H9 (cell line): ENCODE data around the gene PGGHG. TPM values are rescaled to one million over a fixed set of nuclear protein-coding genes. Genes with fewer than 3 reads are reported as not detected.

Source experiments
- DNase-seq: peaks from one replicate; pipeline ENCODE4 v3.0.0-alpha.2; 2017
- H2AFZ ChIP-seq: one replicate; pipeline ENCODE4 v1.6.1; 2013; ENCODE audit warnings: mild to moderate bottlenecking, low read length, control low read depth, moderate library complexity
- H2AK5ac ChIP-seq: 2 replicates; pipeline ENCODE4 v1.6.1; 2013; ENCODE audit warnings: low read length, control low read depth, mixed read lengths; ENCODE audit not compliant: insufficient read length
- H2BK120ac ChIP-seq: one replicate; pipeline ENCODE4 v1.6.1; 2013; ENCODE audit warnings: low read depth, mild to moderate bottlenecking, low read length, control low read depth, inconsistent platforms; ENCODE audit not compliant: poor library complexity, severe bottlenecking
- H2BK12ac ChIP-seq: 2 replicates; pipeline ENCODE4 v1.6.1; 2013; ENCODE audit warnings: low read length, control low read depth, mixed read lengths, low read depth; ENCODE audit not compliant: insufficient read length
- H2BK15ac ChIP-seq: 2 replicates; pipeline ENCODE4 v1.6.1; 2013; ENCODE audit warnings: low read depth, low read length, control low read depth
- H2BK20ac ChIP-seq: one replicate; pipeline ENCODE4 v1.6.1; 2013; ENCODE audit warnings: low read depth, mild to moderate bottlenecking, low read length, control low read depth, inconsistent platforms; ENCODE audit not compliant: poor library complexity, severe bottlenecking
- H2BK5ac ChIP-seq: 2 replicates; pipeline ENCODE4 v1.6.1; 2013; ENCODE audit warnings: low read length, control low read depth, mixed read lengths; ENCODE audit not compliant: insufficient read length
- H3K14ac ChIP-seq: 2 replicates; pipeline ENCODE4 v1.6.1; 2013; ENCODE audit warnings: low read length, control low read depth; ENCODE audit not compliant: insufficient read depth
- H3K18ac ChIP-seq: 2 replicates; pipeline ENCODE4 v1.6.1; 2013; ENCODE audit warnings: low read depth, mild to moderate bottlenecking, mixed read lengths, low read length, control low read depth; ENCODE audit not compliant: insufficient read length
- H3K23ac ChIP-seq: 2 replicates; pipeline ENCODE4 v1.6.1; 2013; ENCODE audit warnings: low read length, control low read depth, mixed read lengths, low read depth; ENCODE audit not compliant: insufficient read length
- H3K23me2 ChIP-seq: 2 replicates; pipeline ENCODE4 v1.6.1; 2013; ENCODE audit warnings: low read depth, mild to moderate bottlenecking, mixed read lengths, low read length, control low read depth; ENCODE audit not compliant: insufficient read length, poor library complexity, severe bottlenecking
- H3K27ac ChIP-seq: 2 replicates; pipeline ENCODE4 v1.5.1; 2013; ENCODE audit warnings: low read length, control low read depth, mixed read lengths, low read depth; ENCODE audit not compliant: insufficient read length
- H3K27me3 ChIP-seq: 2 replicates; pipeline ENCODE4 v1.6.1; 2013; ENCODE audit warnings: low read length, control low read depth, inconsistent platforms; ENCODE audit not compliant: insufficient read depth
- H3K4ac ChIP-seq: 2 replicates; pipeline ENCODE4 v1.6.1; 2013; ENCODE audit warnings: low read depth, mild to moderate bottlenecking, control low read depth, inconsistent platforms, low read length, moderate library complexity
- H3K4me1 ChIP-seq: 2 replicates; pipeline ENCODE4 v1.6.1; 2013; ENCODE audit warnings: low read length, control low read depth, inconsistent platforms; ENCODE audit not compliant: insufficient read depth
- H3K4me2 ChIP-seq: 2 replicates; pipeline ENCODE4 v1.6.1; 2013; ENCODE audit warnings: low read length, control low read depth, mixed read lengths; ENCODE audit not compliant: insufficient read length, insufficient read depth
- H3K56ac ChIP-seq: 2 replicates; pipeline ENCODE4 v1.6.1; 2013; ENCODE audit warnings: low read depth, mild to moderate bottlenecking, mixed read lengths, low read length, control low read depth; ENCODE audit not compliant: insufficient read length
- H3K79me1 ChIP-seq: 2 replicates; pipeline ENCODE4 v1.6.1; 2013; ENCODE audit warnings: low read depth, mild to moderate bottlenecking, moderate library complexity, low read length, control low read depth, inconsistent platforms; ENCODE audit not compliant: insufficient read depth, poor library complexity, severe bottlenecking
- H3K79me2 ChIP-seq: 2 replicates; pipeline ENCODE4 v1.6.1; 2013; ENCODE audit warnings: low read length, control low read depth, inconsistent platforms; ENCODE audit not compliant: insufficient read depth
- H3K9ac ChIP-seq: 2 replicates; pipeline ENCODE4 v1.6.1; 2013; ENCODE audit warnings: low read length, control low read depth, mixed read lengths; ENCODE audit not compliant: insufficient read length; ENCODE audit errors: extremely low read depth
- H3K9me3 ChIP-seq: one replicate; pipeline ENCODE4 v1.6.1; 2013; ENCODE audit warnings: low read depth, low read length, inconsistent platforms; ENCODE audit not compliant: control insufficient read depth
- H3T11ph ChIP-seq: one replicate; pipeline ENCODE4 v1.6.1; 2013; ENCODE audit warnings: mild to moderate bottlenecking, low read length, control low read depth, inconsistent platforms
- H4K20me1 ChIP-seq: one replicate; pipeline ENCODE4 v1.6.1; 2013; ENCODE audit not compliant: control insufficient read depth, insufficient read length, insufficient read depth
- H4K5ac ChIP-seq: 2 replicates; pipeline ENCODE4 v1.6.1; 2013; ENCODE audit warnings: low read depth, mild to moderate bottlenecking, mixed read lengths, low read length, control low read depth; ENCODE audit not compliant: insufficient read length
- H4K8ac ChIP-seq: replicated peaks from 2 replicates; pipeline ENCODE4 v1.6.1; 2013; ENCODE audit warnings: low read length, control low read depth, mixed read lengths, low read depth; ENCODE audit not compliant: insufficient read length
- H4K91ac ChIP-seq: 2 replicates; pipeline ENCODE4 v1.6.1; 2013; ENCODE audit warnings: low read depth, mild to moderate bottlenecking, moderate library complexity, mixed read lengths, low read length, control low read depth; ENCODE audit not compliant: insufficient read length
- H3K27ac Mint-ChIP-seq, 3 experiments: 2 replicates in 2 of 3; 3 replicates in 1 of 3; pipeline ENCODE4 v1.8.0; 2020 to 2021; ENCODE audit warnings: mixed read lengths in 3 of 3, mild to moderate bottlenecking in 1 of 3, moderate library complexity in 1 of 3
- H3K27me3 Mint-ChIP-seq: 2 replicates; pipeline ENCODE4 v1.8.0; 2021; ENCODE audit warnings: low read depth, mild to moderate bottlenecking, moderate library complexity, mixed read lengths
- H3K36me3 Mint-ChIP-seq, 3 experiments: 2 replicates in 2 of 3; 3 replicates in 1 of 3; pipeline ENCODE4 v1.8.0; 2020 to 2021; ENCODE audit warnings: low read depth in 3 of 3, mixed read lengths in 3 of 3; ENCODE audit not compliant: insufficient read depth in 1 of 3
- H3K4me1 Mint-ChIP-seq, 2 experiments: 2 replicates each; pipeline ENCODE4 v1.8.0; 2020; ENCODE audit warnings: mixed read lengths in 2 of 2
- H3K4me3 Mint-ChIP-seq, 2 experiments: 2 replicates in 1 of 2; 3 replicates in 1 of 2; pipeline ENCODE4 v1.8.0; 2020 to 2021; ENCODE audit warnings: mild to moderate bottlenecking in 2 of 2, mixed read lengths in 2 of 2, moderate library complexity in 1 of 2
- H3K9me3 Mint-ChIP-seq, 2 experiments: 2 replicates in 1 of 2; 3 replicates in 1 of 2; pipeline ENCODE4 v1.8.0; 2020; ENCODE audit warnings: mild to moderate bottlenecking in 2 of 2, mixed read lengths in 2 of 2, moderate library complexity in 1 of 2
- CTCF ChIP-seq: fragments of 200-600 bp; sonication (generic); conservative IDR thresholded peaks from 3 replicates; pipeline ENCODE4 v1.8.0; 2021; ENCODE audit warnings: antibody characterized with exemption, mild to moderate bottlenecking
- whole genome bisulfite sequencing: extraction: QIAGEN DNeasy Blood & Tissue Kit; methylation state at CpG from one replicate; pipeline ENCODE4 v1.1.7; 2013; ENCODE audit warnings: missing lambda C conversion rate, low lambda C conversion rate, mixed read lengths; ENCODE audit not compliant: insufficient read length; ENCODE audit errors: extremely low coverage; 5-methylcytosine and 5-hydroxymethylcytosine counted together
- total RNA-seq: library from RNA; stranded (reverse); gene quantifications from 2 replicates; pipeline ENCODE4 v1.2.1, GENCODE V29; 2021

The PGGHG gene
- total RNA-seq, 1 experiment from 2014 or later, result 58.3 TPM

- no peak overlapping the region for H2BK12ac ChIP-seq
- no peak overlapping the region for H3T11ph ChIP-seq
- H3K9me3 ChIP-seq, result no peaks in the 10 kb centered on the region
- no peaks in the 10 kb centered on the region for H3K79me2 ChIP-seq
- H3K9me3 Mint-ChIP-seq, result peaks cover 2 to 10% of the 10 kb centered on the region in 2 experiments; a peak in 3 of 5 replicates
- no peaks in the 10 kb centered on the region for H4K20me1 ChIP-seq
- H3K4me3 Mint-ChIP-seq, result no peak overlapping the region; a peak in 1 of 5 replicates
- no peaks in the 10 kb centered on the region for H3K23me2 ChIP-seq
- peaks cover 0 to 10% (median 4%) of the 10 kb centered on the region in 3 experiments; a peak in 4 of 7 replicates for H3K36me3 Mint-ChIP-seq
- no peaks in the 10 kb centered on the region for H3K79me1 ChIP-seq
- H2BK5ac ChIP-seq, result no peak overlapping the region
- H3K4me1 ChIP-seq, result peaks cover 15% of the 10 kb centered on the region; the same call in 1 of the 2 replicates
- H3K18ac ChIP-seq, result no peak overlapping the region
- H3K56ac ChIP-seq, result no peak overlapping the region
- DNase-seq, result no peak
- H4K5ac ChIP-seq, result no peak overlapping the region
- peaks cover 53 to 69% of the 10 kb centered on the region in 2 experiments for H3K4me1 Mint-ChIP-seq
- H3K14ac ChIP-seq, result no peak overlapping the region
- no peak overlapping the region for H2AFZ ChIP-seq
- no peaks in the 10 kb centered on the region for H3K27me3 Mint-ChIP-seq
- H2BK120ac ChIP-seq, result no peak overlapping the region
- no peak overlapping the region for H2BK15ac ChIP-seq
- H3K27me3 ChIP-seq, result no peaks in the 10 kb centered on the region
- no CpG with 5 or more reads among the region's 12 CpGs for WGBS
- no peak overlapping the region for H4K91ac ChIP-seq
- H3K23ac ChIP-seq, result no peak overlapping the region
- no peak overlapping the region for H3K4me2 ChIP-seq
- TF ChIP-seq CTCF, result no peak
- peak overlapping the region in 2 of 3 experiments; percentile 23 to 40; a peak in 2 of 7 replicates for H3K27ac Mint-ChIP-seq
- no peak overlapping the region for H4K8ac ChIP-seq
- no peak overlapping the region for H3K27ac ChIP-seq
- H2AK5ac ChIP-seq, result no peak overlapping the region
- H2BK20ac ChIP-seq, result no peak overlapping the region
- no peak overlapping the region for H3K9ac ChIP-seq
- H3K4ac ChIP-seq, result no peak overlapping the region
Measured at GRCh38 chr11:303363-303762, 14.4 kb downstream of the PGGHG start.
